Vagina (tissue), 2 donors: ENCODE measurements around the gene GPR137B.

Experiments used
- CTCF ChIP-seq, 3 experiments: fragments of 450-650 bp in 2 of 3; fragments of 200-600 bp in 1 of 3; sonication (generic) in 1 of 3; IDR thresholded peaks; one replicate each; pipeline ENCODE4 v1.5.1; 2017 to 2019; ENCODE audit warnings: antibody characterized with exemption in 3 of 3, mild to moderate bottlenecking in 2 of 3, moderate library complexity in 2 of 3
- POLR2A ChIP-seq, 2 donors: fragments of 450-650 bp; IDR thresholded peaks; one replicate each; pipeline ENCODE4 v1.6.1; 2017; ENCODE audit warnings: antibody characterized with exemption in 2 of 2, mild to moderate bottlenecking in 2 of 2, moderate library complexity in 2 of 2

GRCh38 chr1:236163463-236164153 is 21.3 kb downstream of the GPR137B start:
- TF ChIP-seq CTCF (IDR thresholded peaks at IDR 0.05) (no peak), POLR2A (IDR thresholded peaks at IDR 0.05) (no peak)
